ENCODE measurements around the gene ARL4C.

DNA sequence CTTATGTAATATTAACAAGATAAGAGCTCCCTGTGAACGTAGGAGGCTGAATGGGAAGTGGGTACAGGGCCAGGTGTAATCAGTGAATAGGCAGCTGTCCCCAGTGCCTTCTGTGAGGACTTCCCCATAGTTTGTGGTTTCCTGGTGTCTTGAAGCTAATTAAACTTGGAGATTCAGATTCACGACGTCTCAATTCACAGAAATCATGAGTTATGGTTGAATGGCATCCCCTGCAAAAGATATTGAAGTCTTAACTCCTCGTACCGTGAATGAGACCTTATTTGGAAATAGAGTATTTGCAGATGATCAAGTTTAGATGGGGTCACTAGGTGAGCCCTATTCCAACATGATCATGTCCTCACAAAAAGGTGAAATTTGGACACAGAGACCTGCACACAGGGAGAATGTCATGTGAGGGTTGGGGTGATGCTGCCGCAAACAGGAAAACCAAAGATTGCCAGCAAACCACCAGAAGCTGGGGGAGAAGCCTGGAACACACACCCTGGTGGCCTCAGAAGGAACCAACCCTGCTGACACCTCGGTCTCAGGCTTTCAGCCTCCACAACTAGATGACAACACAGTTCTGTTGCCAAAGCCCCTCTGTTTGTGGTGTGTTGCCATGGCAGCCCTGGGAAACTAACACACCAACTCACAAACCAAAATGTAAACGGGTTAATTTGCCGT lies 13.2 kb downstream of the ARL4C start:
- TF ChIP-seq, protein P1, sequence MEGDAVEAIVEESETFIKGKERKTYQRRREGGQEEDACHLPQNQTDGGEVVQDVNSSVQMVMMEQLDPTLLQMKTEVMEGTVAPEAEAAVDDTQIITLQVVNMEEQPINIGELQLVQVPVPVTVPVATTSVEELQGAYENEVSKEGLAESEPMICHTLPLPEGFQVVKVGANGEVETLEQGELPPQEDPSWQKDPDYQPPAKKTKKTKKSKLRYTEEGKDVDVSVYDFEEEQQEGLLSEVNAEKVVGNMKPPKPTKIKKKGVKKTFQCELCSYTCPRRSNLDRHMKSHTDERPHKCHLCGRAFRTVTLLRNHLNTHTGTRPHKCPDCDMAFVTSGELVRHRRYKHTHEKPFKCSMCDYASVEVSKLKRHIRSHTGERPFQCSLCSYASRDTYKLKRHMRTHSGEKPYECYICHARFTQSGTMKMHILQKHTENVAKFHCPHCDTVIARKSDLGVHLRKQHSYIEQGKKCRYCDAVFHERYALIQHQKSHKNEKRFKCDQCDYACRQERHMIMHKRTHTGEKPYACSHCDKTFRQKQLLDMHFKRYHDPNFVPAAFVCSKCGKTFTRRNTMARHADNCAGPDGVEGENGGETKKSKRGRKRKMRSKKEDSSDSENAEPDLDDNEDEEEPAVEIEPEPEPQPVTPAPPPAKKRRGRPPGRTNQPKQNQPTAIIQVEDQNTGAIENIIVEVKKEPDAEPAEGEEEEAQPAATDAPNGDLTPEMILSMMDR (conservative IDR thresholded peaks at IDR 0.05): no peak
- no peak for TF ChIP-seq EZH2 (IDR thresholded peaks at IDR 0.05; ENCODE audit: low read depth)
